GM21515 (cell line): ENCODE results near the gene LMO7.
"Not testable (repeated sequence)": the region's sequence is repeated elsewhere in the genome, so short reads cannot be mapped to it uniquely, and the experiment has no call there.

ENCODE experiments used
- ATAC-seq: cut with Tn5 transposase; IDR thresholded peaks from one replicate; pipeline ENCODE4 v1.9.1; 2021; ENCODE audit not compliant: unreplicated experiment

Gene LMO7

DNA sequence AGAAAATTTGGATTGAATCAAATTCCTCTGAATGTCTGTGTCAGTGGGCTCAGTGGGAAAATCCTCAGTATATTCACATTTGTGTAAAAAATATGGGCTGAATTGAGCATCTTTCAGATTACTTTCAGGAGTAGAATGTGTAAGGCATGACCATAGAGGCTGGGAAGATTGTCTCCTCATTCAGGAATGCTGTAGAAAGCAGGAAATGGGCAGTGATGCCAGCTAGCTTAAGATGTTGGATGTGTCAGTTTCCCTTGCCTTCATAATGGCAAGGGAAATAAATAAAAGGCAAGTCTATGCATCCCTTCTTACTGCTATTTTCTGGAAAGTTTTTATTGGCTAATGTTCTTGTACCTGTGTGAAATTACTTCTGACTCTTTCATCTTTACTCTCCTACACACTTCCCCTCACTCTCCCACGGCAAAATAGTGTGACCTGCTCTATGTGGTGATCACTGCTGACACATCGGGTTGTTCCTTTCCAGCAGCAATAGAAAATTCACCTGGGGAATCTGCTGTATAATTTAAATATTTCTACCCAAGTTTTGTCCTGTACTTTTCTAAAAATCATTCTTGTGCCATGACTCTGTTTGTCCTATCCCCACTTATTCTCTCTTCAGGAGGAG, 103.2 kb downstream of the LMO7 start:
- ATAC-seq = no peak

DNA sequence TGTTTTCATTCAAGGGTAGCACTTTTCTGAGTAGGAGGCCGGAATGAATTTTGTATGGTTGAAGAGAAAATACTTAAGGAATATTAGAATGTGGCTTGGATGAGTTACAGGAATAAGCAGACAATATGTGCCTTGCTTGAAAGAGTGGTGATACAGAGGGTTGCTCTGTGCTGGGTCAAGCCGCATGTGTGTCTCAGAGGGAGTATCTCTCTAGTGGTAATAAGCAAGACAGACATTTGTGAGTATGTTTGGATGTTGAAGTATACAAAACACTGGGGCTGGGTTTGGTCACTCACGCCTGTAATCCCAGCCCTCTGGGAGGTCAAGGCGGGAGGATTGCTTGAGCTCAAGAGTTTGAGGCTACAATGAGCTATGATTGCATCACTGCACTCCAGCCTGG, 103.9 kb downstream of the LMO7 start:
- no peak for ATAC-seq

DNA sequence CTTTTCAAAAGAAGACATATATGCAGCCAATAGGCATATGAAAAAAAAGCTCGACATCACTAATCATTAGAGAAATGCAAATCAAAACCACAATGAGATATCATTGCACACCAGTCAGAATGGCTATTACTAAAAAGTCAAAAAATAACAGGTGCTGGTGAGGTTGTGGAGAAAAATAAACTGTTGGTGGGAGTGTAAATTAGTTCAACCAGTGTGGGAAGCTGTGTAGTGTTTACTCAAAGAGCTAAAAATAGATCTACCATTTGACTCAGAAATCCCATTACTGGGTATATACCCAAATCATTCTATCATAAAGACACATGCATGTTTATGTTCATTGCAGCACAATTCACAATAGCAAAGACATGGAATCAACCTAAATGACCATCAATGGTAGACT, 106.9 kb downstream of the LMO7 start:
- ATAC-seq = not testable (repeated sequence)

DNA sequence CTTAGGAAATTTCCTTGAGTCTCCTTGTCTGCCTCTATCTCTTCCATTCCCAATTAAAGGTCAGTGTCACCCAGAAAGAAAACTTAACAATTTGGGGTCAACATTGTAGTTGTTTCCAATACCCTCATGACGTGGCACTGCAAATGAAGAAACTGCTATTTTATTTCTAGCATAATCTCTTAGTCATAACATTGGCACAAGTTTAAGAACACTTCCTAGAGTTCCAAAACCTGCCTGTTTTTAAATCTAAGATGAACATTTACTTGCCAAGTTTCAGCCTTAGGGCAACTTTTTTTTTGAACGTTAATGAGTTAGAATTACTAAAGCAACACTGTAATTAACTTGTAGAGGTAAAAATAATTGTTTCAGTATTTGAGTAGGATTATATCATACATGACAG, 108.0 kb downstream of the LMO7 start:
- no peak for ATAC-seq

DNA sequence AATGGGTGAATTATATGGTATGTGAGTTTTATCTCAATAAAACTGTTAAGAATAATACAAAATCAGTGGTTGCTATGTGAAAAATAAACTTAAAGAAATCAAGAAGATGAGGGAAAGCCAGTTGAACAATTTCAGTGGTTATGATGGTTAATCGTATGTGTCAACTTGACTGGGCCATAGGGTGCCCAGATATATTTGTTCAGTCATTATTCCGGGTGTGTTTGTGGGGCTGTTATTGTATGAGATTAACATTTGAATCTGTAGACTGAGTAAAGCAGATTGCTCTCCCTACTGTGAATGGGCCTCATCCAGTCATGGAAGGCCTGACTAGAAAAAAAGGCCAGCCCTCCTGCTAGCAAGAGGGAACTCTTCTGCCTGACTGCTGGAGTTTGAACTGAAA, 109.3 kb downstream of the LMO7 start:
- no peak for ATAC-seq

DNA sequence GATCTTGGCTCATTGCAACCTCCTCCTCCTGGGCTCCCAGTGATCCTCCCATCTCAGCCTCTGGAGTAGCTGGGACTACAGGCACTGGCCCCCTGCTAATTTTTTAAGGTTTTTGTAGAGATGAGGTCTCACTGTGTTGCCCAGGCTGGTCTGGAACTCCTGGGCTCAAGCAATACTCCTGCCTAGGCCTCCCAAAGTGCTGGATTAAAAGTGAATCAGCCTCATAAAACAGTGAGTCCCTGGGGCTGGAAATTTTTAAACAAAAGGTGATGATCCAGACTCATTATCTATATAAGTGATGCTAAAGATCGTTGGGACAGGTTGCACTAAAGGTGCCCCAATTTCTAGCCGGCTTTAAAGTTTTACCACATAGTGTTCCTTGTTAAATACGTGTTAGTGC, 112.7 kb downstream of the LMO7 start:
- no peak for ATAC-seq

DNA sequence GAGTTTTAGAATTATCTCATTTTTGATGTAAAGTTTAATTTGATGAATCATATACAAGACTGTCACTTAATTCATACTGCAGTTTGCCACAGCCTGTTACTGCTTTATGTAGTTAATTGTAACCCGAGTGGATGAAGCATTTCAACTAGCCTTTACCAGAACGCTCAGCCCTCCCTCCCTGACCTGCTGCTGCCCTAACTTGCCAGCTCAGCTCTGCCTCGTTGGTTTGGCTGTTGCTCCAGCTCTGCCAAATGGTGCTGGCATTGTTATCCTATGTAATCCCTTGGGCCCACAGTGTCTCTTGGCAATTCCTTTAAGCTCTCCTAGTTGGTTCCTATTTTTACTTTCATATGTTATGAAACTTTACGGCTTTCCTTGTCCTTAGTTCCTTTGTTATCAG, 113.3 kb downstream of the LMO7 start:
- no peak for ATAC-seq

DNA sequence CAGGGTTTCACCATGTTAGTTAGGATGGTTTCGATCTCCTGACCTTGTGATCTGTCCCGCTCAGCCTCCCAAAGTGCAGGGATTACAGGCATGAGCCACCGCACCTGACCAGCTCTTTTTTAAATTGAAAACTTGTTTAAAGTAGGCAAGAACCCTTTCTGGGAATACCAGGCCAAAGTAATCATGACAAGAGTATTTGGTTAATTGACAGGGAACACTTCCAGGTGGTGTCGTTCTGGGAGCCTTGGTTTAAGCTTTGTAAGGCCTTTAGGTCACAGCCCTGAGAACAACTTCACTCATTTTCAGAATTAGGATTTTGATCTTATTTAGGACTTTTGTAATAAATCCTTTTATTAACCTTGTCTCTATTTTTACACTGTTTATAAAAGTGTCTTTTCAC, 115.2 kb downstream of the LMO7 start:
- ATAC-seq = no peak

DNA sequence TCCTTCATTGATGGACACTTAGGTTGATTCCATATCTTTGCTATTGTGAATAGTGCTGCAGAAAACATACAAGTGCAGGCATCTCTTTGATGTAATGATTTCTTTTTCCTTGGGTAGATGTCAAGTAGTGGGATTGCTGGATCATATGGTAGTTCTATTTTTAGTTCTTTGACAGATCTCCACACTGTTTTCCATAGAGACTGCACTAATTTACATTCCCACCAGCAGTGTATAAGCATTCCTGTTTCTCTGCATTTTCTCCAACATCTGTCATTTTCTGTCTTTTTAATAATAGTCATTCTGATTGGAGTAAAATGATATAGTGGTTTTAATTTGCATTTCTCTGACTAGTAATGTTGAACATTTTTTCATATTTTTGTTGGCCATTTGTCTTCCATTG, 116.7 kb downstream of the LMO7 start:
- ATAC-seq = no peak

DNA sequence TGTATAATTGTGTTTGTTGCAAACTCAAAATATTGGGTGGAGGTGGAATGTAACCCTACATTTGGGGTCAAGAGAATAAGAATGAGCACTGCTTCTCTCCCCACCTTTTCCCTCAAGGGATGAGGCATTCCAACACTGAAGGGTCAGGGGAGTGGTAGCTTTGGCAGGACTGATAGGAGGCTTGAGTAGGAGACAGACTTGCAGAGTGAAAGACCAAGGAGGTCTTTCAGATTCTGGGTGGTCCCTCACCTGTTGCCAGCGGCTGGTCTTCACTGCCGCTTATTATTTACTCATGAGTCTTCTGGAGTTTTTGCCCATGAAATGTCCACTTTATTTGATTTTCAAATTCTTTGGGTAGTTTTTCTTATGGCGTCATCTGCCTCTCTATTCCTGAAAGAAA, 118.8 kb downstream of the LMO7 start:
- no peak for ATAC-seq

DNA sequence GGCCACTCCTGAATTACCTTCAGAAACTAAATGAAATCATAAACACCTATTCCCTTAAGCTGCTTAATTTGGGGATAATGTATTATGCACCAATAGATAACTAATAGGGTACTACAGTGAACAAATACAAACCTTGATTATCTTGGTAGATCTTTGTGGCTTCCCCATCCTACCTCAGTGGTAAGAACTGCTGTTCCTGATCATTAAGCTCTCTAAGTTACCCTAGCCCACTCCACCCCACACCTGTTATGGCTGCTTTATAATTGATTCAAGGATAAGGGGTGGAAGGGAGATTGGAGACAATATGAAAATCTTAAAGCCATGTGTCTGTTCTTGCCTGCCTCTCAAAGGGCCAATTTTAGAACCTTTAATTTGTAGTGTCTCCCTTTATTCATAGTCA, 121.2 kb downstream of the LMO7 start:
- no peak for ATAC-seq

DNA sequence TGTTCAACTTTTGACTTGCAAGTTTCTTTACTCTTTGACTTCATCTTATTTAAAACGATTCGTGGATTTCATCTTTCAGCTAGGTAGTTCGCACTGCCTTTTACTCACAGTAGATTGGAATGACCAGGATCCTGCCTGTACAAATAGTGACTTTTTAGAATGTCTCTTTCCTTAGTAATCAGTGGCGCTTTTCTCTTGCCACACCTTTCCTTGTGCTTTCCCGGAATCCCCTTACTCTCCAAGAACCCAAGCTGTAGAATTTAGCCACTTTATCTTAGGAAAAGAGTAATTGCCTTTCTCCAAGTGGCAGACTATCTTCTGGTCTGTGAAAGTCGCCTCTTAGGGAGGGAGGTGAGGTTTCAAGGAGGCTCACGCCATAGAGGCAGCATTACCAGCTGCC, 123.4 kb downstream of the LMO7 start:
- no peak for ATAC-seq

DNA sequence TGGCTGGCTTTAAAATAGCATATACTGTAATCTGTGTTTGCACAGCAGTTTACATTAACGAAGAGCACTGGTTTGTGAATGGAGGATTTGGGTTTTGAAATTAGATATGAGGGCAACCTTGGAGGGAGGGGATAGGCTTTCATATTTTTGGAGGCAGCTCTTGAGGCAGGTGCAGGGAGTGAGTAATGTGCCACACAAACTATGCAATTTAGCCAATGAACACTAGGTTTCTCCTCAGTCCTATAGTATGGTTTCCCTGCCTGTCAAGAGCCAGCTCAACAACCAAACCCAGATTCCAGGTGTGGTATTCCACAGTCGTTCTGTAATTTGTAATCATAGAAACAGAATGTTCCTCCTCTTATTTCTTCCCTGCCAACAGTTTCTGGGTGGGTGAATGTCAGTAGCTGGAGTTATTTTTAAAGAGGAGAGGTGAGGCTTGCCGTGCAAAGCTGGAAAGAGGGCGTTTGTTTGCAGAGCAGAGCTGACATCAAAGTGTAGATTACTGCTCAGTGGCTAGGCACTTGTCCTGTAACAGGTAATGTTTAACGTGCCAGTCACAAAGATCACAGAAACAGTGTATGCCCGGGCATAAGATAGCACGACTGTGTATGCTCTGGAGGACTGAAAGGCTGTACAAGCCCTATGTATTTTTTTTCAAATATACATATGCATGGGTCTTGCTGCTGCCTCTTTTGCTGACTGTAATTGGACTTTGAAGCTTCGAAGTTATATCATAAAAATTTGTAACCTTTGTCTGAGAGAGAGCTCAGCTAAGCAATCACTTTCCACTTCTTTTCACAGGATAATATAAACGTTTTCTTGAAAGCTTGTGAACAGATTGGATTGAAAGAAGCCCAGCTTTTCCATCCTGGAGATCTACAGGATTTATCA, 124.2 kb downstream of the LMO7 start:
- no peak for ATAC-seq

DNA sequence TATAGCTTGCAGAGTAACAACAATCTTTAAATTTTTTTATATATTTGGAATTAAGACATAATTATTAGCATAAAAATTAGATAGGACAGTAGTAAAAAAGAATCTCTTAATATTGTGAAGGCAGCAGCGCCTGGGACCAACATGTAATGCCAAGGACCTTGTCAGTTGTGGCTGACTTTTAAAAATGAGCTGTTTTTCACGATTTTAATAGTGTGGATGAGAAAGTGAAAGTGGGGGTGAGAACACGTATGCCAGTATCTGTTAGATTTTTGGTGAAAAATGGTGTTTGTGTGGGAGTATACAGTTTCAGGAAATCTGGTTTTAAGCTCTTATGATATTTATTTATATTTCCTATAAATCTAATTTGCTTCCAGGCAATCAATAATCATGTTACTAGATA, 125.2 kb downstream of the LMO7 start:
- ATAC-seq = no peak

DNA sequence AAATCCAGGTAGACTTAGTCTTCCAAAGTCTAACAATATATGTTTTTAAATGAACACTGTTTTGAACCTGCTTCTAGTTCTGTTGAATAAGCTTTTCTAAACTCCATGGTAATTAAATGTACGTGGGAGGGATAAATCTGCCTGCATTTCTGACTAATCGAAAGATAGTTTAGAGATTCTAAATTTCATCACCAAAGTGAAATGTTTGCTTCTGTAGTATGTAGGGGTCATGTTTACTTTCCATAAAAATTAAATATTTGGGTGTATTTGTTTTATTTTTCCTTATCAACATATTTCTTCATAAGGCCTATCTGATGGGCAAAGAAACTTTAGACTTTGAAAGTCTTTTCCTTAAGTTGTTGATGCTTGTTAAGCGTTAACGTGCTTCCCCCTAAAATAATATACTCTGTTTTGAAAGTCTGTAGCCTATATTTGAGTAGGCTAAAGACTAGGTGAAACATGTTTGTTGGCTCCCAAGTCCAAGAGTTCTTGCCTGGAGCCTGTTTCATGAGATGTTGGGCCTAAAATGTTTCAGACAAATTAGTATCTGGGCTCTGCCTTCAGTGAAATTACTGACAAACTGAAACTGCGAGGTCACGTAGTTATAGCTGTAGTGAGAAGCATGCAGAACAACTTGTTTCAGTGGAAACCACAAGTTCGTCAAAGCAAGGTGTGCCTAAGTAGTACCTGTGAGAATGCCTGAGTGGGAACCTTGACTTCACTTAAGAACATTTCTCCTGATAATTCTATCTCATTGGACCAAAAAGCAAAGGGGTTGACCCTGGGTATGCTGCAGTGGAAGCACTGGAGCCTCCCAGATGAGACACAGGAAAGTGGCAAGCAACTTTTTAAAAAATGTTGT, 126.2 kb downstream of the LMO7 start:
- peak; percentile 97 for ATAC-seq

DNA sequence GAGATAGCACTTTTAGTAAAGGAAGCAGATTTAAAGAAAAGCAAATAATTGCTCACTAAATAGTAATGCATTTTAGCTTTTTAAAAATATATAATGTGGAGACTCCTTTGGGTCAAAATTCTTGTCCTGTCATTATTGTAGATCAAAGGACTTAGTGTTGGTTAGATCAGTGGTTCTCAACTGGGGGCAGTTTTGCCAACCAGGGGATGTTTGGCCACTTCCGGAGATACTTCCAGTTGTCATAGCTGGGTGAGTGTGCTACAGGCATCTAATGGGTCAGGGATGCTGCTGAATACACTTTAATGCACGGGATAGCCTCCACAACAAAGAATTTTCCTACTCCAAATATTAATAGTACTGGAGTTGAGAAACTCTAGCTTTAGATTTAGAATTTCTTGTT, 126.8 kb downstream of the LMO7 start:
- ATAC-seq = no peak

DNA sequence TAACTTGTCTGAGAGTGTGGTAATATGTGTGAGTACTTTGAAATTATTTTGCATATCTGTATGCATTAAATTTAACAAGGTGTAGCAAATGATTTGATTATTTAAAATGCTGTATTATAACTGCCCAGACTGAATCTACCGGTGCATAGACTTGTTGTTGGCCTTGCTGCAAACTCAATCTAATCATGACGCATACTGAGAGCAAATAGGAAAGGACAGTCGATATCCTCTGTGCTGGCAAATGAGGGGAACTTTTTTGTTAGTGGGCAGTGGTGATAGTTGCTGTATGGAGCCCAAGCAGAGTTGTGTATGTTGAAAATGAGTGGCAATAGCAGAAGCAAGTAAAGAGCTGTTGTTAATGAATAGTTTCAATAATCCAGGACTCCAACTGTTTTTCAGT, 127.4 kb downstream of the LMO7 start:
- ATAC-seq = no peak

DNA sequence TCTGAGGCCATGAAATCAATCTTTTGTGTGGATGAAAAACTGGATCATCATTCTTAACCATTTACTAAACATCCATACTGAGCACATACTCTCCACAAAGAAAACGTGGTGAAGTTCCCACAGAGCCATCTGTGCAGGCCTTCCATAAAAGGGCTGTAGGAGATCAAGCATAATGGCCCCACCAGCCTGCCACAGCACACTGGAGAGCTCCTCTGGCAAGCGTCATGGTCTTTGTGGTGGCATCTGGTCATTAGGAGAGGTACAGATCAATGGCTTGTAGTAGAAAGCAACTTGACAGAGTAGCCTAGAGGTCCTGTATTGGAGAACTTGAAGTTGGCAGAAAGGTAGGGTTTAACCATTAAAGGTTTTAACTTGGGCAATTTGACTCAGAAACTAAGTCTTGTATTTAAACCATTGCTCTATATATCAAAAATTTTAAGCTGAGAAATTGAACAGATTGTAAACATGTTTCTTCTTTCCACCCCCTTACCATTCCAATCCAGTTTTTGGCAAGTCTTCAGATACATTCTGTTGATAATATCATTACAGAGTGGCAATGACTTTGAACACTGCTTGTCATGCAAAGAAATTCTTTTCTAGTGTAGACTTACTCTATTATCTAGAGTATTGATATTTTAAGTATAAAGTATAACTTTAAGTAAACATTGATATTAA, 128.3 kb downstream of the LMO7 start:
- ATAC-seq = no peak

DNA sequence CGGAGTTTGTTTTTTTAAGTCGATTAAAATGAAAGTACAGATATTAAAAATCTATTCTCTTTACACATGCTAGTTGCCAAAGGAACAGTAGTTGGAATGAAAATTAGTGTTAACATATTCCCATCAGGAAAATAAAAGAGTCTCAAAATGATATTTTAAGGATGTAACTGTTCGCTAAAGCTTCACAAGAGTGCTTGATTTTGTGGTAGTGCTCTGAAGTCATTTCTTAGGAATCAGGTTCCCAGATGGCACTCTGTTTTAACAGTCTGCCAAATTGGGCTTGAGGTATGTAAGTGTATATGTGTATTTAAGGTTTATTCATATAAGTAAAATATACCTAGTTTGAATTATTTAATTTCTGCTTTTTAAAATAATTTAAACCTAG, 128.8 kb downstream of the LMO7 start:
- no peak for ATAC-seq

DNA sequence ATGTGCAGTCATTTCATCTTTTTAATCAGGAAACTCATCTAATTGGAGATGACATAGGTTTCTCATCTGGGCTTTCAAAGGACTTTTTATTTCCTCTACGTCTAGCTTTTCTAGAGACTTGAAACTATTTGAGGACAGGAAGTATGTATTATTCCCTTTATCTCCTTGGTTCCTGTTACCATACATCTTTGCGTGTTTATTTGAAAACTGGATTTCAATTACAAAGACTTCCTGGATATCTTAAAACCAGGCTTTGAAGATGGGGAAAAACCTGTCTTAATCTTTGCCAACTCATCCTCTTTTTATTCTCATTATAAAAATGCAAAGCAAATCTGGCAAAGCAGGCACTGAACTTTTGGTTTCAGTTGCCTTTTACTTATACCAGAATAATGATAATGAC, 130.5 kb downstream of the LMO7 start:
- ATAC-seq = no peak
